Immature natural killer cell (primary cell): ENCODE results near the gene ABCC11. TPM values are rescaled to one million over a fixed set of nuclear protein-coding genes. Genes with fewer than 3 reads are reported as not detected.
A peak's percentile ranks its signal among the peaks of the same experiment; 100 is the strongest.

Experiments
- DNase-seq, 3 donors: peaks; one replicate each; pipeline ENCODE4 v3.0.0; 2022; ENCODE audit warnings: mixed read lengths in 1 of 3
- H3K27ac Mint-ChIP-seq, 6 donors: one replicate each; pipeline ENCODE4 v1.8.0; 2020; ENCODE audit warnings: mixed read lengths in 6 of 6, mild to moderate bottlenecking in 5 of 6, inconsistent platforms in 4 of 6, moderate library complexity in 3 of 6
- H3K27me3 Mint-ChIP-seq, 3 donors: one replicate each; pipeline ENCODE4 v1.8.0; 2020 to 2021; ENCODE audit warnings: low read depth in 3 of 3, mild to moderate bottlenecking in 3 of 3, mixed read lengths in 3 of 3, moderate library complexity in 3 of 3, inconsistent platforms in 1 of 3
- H3K36me3 Mint-ChIP-seq, 3 donors: one replicate each; pipeline ENCODE4 v1.8.0; 2020; ENCODE audit warnings: mixed read lengths in 3 of 3, inconsistent platforms in 2 of 3, mild to moderate bottlenecking in 2 of 3
- H3K4me1 Mint-ChIP-seq, 2 donors: one replicate each; pipeline ENCODE4 v1.8.0; 2020; ENCODE audit warnings: inconsistent platforms in 2 of 2, mild to moderate bottlenecking in 2 of 2, mixed read lengths in 2 of 2, moderate library complexity in 1 of 2
- H3K4me3 Mint-ChIP-seq, 5 donors: one replicate each; pipeline ENCODE4 v1.8.0; 2020; ENCODE audit warnings: mild to moderate bottlenecking in 5 of 5, mixed read lengths in 5 of 5, inconsistent platforms in 3 of 5, moderate library complexity in 3 of 5
- H3K9me3 Mint-ChIP-seq, 6 donors: one replicate each; pipeline ENCODE4 v1.8.0; 2020; ENCODE audit warnings: mild to moderate bottlenecking in 6 of 6, mixed read lengths in 6 of 6, inconsistent platforms in 4 of 6, moderate library complexity in 3 of 6
- polyA plus RNA-seq, 3 donors: library from polyadenylated mRNA; unstranded; fragments of 300-500 nt; fragmentation: Illumina TruSeq; gene quantifications; one replicate each; pipeline ENCODE4 v1.2.3, GENCODE V29; 2021

ABCC11 gene
- polyA plus RNA-seq, 3 donors from 2014 or later, result 0.07 TPM; not detected in 2

GRCh38 chr16:48236286-48236685, 11.1 kb downstream of the ABCC11 start:
- no peak overlapping the region for H3K4me3 Mint-ChIP-seq

DNA sequence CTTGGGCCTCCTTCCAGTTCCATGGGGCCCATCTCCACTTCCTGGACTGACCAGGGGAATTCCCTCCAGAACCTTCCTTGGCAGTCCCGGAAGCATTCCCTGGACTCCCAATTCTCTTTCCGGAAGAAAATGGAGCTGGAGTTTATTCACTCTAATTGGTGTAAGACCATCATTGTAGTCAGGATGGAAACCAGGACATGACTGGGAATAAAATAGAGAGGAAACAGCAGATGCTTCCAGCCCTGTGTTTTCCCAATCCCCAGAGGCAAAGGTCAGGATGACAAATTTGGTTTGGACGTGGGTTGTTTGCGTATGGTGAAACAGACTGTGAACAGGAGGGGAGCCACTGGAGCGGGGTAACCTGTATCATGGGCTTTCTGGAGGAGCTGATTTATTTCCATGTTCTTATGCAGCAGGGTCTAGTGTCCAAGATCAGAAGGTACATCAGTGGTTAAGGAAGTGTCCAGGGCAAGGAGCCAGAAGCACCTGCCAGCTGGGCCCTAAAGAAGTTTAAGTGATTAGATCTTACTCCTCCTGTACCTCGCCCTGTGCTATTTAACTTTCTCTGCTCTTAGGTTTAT, 11.7 kb downstream of the ABCC11 start:
- Mint-ChIP-seq H3K36me3 (no peaks in the 10 kb centered on the region), H3K9me3 (no peaks in the 10 kb centered on the region), H3K4me1 (no peaks in the 10 kb centered on the region), H3K27me3 (peaks cover 0 to 2% (median 0%) of the 10 kb centered on the region in 3 donors), H3K27ac (no peak overlapping the region), H3K4me3 (no peak overlapping the region)
- DNase-seq, result no peak

More at GRCh38 chr16:48236286-48236685, 11.1 kb downstream of the ABCC11 start:
- peaks cover 0 to 2% (median 0%) of the 10 kb centered on the region in 3 donors for H3K27me3 Mint-ChIP-seq
- H3K27ac Mint-ChIP-seq, result no peak overlapping the region
- no peak for DNase-seq
- H3K36me3 Mint-ChIP-seq, result no peaks in the 10 kb centered on the region
- peaks cover 0 to 1% (median 0%) of the 10 kb centered on the region in 6 donors for H3K9me3 Mint-ChIP-seq
- H3K4me1 Mint-ChIP-seq, result no peaks in the 10 kb centered on the region

DNA sequence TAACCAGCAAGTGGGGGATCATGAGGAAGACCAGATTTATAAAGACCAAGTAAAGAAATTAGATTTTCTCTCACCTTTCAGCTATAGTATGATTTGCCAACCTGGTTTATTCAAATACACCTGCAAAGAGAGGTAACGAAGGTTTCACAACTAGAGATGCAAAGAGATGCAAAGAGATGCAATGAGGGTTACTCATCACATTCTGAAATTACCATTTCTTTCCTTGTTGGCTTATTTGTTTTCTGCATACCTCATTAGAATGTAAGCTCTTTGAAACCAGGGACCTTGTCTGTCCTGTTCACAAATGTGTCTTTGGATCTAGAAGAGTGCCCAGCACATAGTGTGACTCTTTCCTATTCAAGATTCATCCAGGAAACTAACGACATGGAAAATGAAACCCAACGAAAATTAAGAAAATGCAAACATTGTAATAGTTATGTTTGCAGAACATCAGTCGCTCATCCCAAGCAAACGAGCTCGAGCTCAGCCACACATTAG, 12.2 kb downstream of the ABCC11 start:
- peaks cover 0 to 2% (median 0%) of the 10 kb centered on the region in 3 donors for H3K27me3 Mint-ChIP-seq
- H3K27ac Mint-ChIP-seq, result no peak overlapping the region
- no peaks in the 10 kb centered on the region for H3K4me1 Mint-ChIP-seq
- no peak overlapping the region for H3K4me3 Mint-ChIP-seq
- H3K36me3 Mint-ChIP-seq, result no peaks in the 10 kb centered on the region
- H3K9me3 Mint-ChIP-seq, result no peaks in the 10 kb centered on the region
- no peak for DNase-seq

DNA sequence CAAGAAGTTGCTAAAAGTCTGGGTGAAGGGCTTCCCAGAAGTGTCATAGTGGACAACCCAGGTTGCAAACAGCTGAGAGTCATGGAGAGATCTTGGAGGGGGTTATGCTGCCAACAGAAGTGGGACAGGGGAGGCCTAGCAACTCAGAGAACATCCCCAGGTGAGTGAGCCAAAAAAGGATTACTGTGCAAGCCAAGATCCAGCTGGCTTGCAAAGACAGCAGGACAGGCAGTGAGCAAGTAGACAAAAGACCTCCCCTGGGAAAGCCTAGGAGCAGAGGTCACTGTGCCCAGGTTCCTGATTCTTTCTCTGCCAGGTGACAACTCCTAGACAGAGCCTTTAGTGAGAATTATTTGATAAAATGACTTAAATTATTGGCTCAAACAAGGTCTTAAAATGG, 12.7 kb downstream of the ABCC11 start:
- H3K27ac Mint-ChIP-seq, result no peak overlapping the region
- no peak for DNase-seq
- H3K4me3 Mint-ChIP-seq, result no peak overlapping the region
- H3K36me3 Mint-ChIP-seq, result peaks cover 0 to 2% (median 0%) of the 10 kb centered on the region in 3 donors
- H3K9me3 Mint-ChIP-seq, result no peaks in the 10 kb centered on the region
- no peaks in the 10 kb centered on the region for H3K4me1 Mint-ChIP-seq
- H3K27me3 Mint-ChIP-seq, result peaks cover 0 to 2% (median 2%) of the 10 kb centered on the region in 3 donors

DNA sequence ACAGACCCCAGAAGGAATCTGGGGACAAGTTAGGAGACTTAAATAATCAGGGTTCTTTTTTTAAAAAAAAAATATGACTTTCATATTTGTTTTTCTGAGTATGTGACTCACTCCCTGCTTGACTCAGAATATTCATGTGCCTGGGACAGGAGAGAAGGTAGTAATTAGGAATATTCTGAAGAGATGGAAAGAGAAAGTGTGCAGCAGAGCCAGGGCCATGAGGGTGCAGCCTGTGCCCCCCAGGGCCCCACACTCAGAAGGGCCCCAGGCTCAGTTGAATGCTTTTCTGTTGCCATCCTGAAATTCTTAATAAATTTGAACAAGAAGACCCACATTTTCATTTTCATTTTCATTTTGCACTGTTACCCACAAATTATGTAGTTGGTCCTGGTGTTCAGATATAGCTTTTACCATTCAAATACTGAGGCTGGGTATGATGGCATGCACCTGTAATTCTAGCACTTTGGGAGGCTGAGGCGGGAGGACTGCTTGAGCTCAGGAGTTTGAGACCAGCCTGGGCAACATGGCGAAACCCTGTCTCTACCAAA, 14.8 kb downstream of the ABCC11 start:
- Mint-ChIP-seq H3K4me3 (no peak overlapping the region), H3K27me3 (peaks cover 0 to 6% (median 5%) of the 10 kb centered on the region in 3 donors), H3K9me3 (no peaks in the 10 kb centered on the region), H3K27ac (no peak overlapping the region), H3K4me1 (no peaks in the 10 kb centered on the region), H3K36me3 (peaks cover 0 to 3% (median 0%) of the 10 kb centered on the region in 3 donors)
- no peak for DNase-seq

GRCh38 chr16:48231727-48232492, 15.4 kb downstream of the ABCC11 start:
- H3K4me1 Mint-ChIP-seq, result no peaks in the 10 kb centered on the region
- no peak overlapping the region for H3K27ac Mint-ChIP-seq
- peaks cover 0 to 6% (median 5%) of the 10 kb centered on the region in 3 donors for H3K27me3 Mint-ChIP-seq
- DNase-seq, result no peak
- H3K4me3 Mint-ChIP-seq, result no peak overlapping the region
- H3K9me3 Mint-ChIP-seq, result no peaks in the 10 kb centered on the region
- peaks cover 0 to 3% (median 0%) of the 10 kb centered on the region in 3 donors for H3K36me3 Mint-ChIP-seq

- Mint-ChIP-seq H3K27me3 (peaks cover 0 to 12% (median 11%) of the 10 kb centered on the region in 3 donors), H3K4me3 (no peak overlapping the region), H3K27ac (no peak overlapping the region), H3K36me3 (peaks cover 0 to 3% (median 0%) of the 10 kb centered on the region in 3 donors), H3K9me3 (no peaks in the 10 kb centered on the region), H3K4me1 (no peaks in the 10 kb centered on the region)
- DNase-seq, result no peak
These were observed 21.9 kb downstream of the ABCC11 start for GRCh38 chr16:48225456-48225855.

DNA sequence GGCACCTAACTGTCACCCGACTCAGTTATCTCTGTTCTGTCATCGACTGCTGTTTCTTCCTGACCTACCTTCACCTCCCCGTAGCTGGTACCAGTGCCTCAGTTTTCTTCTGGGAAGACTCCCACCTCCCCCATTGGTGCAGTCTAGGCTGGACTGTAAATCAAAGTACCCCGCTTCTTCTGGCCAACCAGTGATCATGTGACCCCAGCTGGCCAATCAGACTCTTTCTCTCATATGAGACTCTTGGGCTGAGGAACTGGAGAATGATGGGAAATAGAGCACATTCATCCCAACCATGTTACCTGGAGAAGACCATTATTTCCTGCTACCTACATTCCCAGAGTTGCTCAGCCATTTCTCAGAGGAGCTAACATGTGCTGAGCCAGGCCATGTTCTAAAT, 23.8 kb downstream of the ABCC11 start:
- no peaks in the 10 kb centered on the region for H3K36me3 Mint-ChIP-seq
- H3K27ac Mint-ChIP-seq, result no peak overlapping the region
- no peaks in the 10 kb centered on the region for H3K9me3 Mint-ChIP-seq
- no peak overlapping the region for H3K4me3 Mint-ChIP-seq
- peaks cover 0 to 9% (median 8%) of the 10 kb centered on the region in 3 donors for H3K27me3 Mint-ChIP-seq
- DNase-seq, result no peak
- no peaks in the 10 kb centered on the region for H3K4me1 Mint-ChIP-seq

DNA sequence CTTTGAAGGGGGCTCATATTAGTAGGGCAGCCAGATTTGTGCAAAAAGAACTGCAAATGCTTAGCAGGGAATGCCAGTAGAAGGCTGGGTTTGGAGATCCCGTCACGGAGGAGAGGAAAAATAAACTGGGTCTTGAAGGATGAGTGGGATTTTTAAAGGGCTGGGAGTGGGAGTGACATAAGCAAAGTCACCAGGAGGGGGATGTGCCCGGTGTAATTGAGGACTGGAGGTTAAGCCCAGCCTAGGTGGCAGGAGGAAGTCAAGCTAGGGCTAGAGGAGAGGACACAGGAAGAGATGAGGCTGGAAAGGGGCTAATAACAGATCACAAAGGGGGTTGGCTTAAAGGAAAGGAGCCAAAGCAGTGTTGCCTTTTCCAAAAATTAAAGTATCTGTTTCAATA, 26.4 kb downstream of the ABCC11 start:
- no peak for DNase-seq
- no peaks in the 10 kb centered on the region for H3K36me3 Mint-ChIP-seq
- no peak overlapping the region for H3K4me3 Mint-ChIP-seq
- H3K27ac Mint-ChIP-seq, result peak overlapping the region in 1 of 6 donors; percentile 22
- no peaks in the 10 kb centered on the region for H3K4me1 Mint-ChIP-seq
- H3K9me3 Mint-ChIP-seq, result no peaks in the 10 kb centered on the region
- peaks cover 0 to 8% (median 6%) of the 10 kb centered on the region in 3 donors for H3K27me3 Mint-ChIP-seq

GRCh38 chr16:48218473-48218872, 28.9 kb downstream of the ABCC11 start:
- no peaks in the 10 kb centered on the region for H3K4me1 Mint-ChIP-seq
- H3K36me3 Mint-ChIP-seq, result no peaks in the 10 kb centered on the region
- H3K4me3 Mint-ChIP-seq, result no peak overlapping the region
- no peaks in the 10 kb centered on the region for H3K9me3 Mint-ChIP-seq
- DNase-seq, result no peak
- no peak overlapping the region for H3K27ac Mint-ChIP-seq
- peaks cover 0 to 3% (median 2%) of the 10 kb centered on the region in 3 donors for H3K27me3 Mint-ChIP-seq

DNA sequence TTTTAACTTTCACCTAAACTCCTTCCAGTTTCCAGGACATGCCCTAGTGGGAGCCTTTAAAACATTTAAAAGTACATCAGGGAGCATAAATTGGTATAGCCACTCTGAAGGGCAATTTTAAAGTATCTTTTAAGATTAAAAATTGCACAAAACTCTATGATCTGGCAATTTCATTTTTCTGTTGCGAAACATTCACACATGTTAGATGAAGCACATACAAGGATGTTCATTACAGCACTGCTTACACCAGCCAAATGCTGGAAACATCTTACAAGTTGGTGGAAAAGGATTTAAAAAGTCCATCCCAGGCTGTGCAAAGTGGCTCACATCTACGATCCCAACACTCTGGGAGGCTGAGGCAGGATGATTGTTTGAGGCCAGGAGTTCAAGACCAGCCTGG, 29.6 kb downstream of the ABCC11 start:
- peaks cover 0 to 2% (median 2%) of the 10 kb centered on the region in 3 donors for H3K27me3 Mint-ChIP-seq
- H3K27ac Mint-ChIP-seq, result no peak overlapping the region
- no peak overlapping the region for H3K4me3 Mint-ChIP-seq
- no peaks in the 10 kb centered on the region for H3K36me3 Mint-ChIP-seq
- DNase-seq, result no peak
- no peaks in the 10 kb centered on the region for H3K9me3 Mint-ChIP-seq
- H3K4me1 Mint-ChIP-seq, result no peaks in the 10 kb centered on the region

DNA sequence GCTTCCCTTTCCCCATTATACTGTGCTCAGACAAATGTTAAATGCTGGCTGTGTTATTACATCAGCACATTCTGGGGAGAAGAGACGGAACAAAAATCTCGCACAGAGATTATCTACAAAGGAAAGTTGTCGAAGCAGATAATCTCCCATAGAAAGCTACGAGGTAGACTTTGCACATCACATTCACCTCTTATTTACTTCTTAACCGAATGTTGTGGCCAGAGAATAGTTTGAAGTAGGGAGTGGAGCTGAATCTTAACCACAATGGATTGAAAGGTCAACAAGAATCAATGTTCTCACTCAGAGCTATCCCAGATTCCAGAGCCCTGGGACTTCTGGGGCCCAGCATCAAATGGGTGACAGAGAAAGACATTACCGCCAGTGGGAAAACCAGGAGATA, 31.6 kb downstream of the ABCC11 start:
- H3K36me3 Mint-ChIP-seq, result no peaks in the 10 kb centered on the region
- no peak for DNase-seq
- H3K4me3 Mint-ChIP-seq, result no peak overlapping the region
- peaks cover 0 to 3% (median 0%) of the 10 kb centered on the region in 3 donors for H3K27me3 Mint-ChIP-seq
- H3K9me3 Mint-ChIP-seq, result no peaks in the 10 kb centered on the region
- H3K27ac Mint-ChIP-seq, result no peak overlapping the region
- H3K4me1 Mint-ChIP-seq, result no peaks in the 10 kb centered on the region

DNA sequence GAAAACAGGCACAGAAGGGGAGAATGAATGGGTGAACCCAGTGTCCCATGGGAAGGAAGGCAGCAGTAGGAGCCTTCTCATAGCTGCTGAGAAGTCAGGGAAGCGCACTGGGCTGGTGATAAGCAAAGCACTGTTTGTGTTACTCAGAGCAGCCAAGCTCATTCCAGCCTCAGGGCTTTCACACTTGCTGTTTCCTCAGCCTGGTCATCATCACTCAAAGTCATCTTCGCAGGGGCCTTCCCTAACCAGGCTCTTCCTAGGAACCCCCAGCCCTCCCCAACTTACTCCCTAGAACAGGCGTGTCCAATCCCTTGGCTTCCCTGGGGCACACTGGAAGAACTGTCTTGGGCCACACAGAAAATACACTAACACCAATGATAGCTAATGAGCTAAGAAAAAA, 35.3 kb downstream of the ABCC11 start:
- DNase-seq, result no peak
- peaks cover 4 to 9% (median 4%) of the 10 kb centered on the region in 3 donors for H3K27me3 Mint-ChIP-seq
- H3K9me3 Mint-ChIP-seq, result no peaks in the 10 kb centered on the region
- H3K27ac Mint-ChIP-seq, result no peak overlapping the region
- no peaks in the 10 kb centered on the region for H3K4me1 Mint-ChIP-seq
- H3K4me3 Mint-ChIP-seq, result no peak overlapping the region
- no peaks in the 10 kb centered on the region for H3K36me3 Mint-ChIP-seq

DNA sequence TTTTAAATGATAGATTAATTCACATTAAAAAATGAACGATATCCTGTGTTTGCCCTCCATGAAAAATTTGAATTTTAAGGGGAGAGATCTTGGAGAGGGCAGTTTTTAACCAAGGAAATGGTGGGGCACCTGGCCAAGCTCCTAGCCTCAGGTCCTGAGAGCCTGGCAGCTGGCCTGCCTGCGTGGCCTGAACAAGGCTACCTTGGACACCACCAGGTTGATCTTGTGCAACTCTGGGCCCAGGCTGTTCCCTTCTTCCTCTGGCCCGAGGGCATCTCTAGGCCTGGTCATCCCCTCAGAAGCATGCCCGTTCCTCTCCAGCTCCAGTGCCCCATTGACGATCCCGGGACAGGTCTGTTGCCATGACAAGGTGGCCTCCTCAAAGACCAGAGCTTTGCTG, 36.6 kb downstream of the ABCC11 start:
- no peaks in the 10 kb centered on the region for H3K36me3 Mint-ChIP-seq
- H3K27me3 Mint-ChIP-seq, result peaks cover 4 to 9% (median 4%) of the 10 kb centered on the region in 3 donors

More for the DNA sequence above, 36.6 kb downstream of the ABCC11 start:
- Mint-ChIP-seq H3K27ac (no peak overlapping the region), H3K4me1 (no peaks in the 10 kb centered on the region), H3K4me3 (no peak overlapping the region), H3K9me3 (no peaks in the 10 kb centered on the region)
- DNase-seq, result no peak
